NOMO-1 treated with dmso at 0.1 percent for 144 hours (cell line): ENCODE results near the gene LEF1.

Experiments used
- DNase-seq: peaks from one replicate; lab custom pipeline; 2025; ENCODE audit not compliant: unreplicated experiment; lab: John Stamatoyannopoulos, UW

The LEF1 gene

DNA sequence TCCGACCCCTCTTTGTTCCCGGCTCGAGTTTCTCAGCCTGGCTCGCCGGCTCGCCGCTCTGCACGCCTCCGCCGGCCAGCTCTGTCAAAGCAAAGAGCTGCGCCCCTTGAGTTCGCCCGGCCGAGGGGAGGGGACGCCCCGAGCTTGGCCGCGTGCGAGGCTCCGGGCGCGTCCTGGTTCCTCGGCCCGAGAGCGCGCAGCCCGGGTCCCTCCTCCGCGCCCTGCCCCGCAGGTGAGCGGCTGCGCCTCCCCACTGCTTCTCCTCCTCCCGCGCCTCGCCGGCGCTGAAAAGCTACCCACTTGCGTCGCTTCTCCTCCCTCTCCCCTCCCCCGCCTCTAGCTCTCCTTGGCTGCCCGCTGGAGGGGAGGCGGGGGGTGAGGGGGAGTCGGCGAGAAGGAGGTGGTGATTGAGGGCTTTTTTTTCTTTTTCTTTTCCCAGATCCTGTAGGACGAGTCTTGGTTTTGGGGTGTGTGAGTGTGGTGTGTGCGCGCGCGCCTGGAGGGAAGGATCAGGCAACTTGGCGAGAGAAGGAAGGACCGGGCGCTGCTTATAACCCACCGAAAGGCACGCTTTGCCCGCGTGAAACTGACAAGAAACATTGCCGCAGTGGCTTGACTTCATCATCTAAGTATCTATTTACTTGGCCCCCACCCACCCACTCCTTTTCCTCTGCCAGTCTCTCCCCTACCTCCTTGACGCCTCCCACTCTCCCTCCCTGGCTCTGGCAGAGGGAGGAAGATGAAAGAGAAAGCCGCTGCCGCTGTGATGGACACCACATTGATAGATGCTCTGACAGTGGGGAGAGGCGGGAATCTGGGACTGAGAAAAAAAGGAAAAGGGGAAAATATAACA, at the start of gene LEF1:
Gene LEF1, minus strand, starts transcription at position 262 of the 853 bp plus-strand sequence. CDS start 1,165 bp downstream, outside the sequence.
- DNase-seq: no peak

DNA sequence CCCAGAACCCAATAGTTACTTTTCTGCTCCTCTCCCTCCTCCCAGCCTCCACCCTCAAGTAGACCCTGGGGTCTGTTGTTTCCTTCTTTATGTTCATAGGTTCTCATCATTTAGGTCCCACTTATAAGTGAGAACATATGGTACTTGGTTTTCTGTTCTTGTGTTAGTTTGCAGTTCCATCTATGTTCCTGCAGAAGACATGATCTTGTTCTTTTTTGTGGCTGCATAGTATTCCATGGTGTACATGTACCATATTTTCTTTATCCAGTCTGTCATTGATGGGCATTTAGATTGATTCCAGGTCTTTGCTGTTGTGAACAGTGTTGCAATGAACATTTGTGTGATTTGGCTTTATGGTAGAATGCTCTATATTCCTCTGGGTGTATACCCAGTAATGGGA, 47.8 kb upstream of the LEF1 start:
- DNase-seq: no peak

DNA sequence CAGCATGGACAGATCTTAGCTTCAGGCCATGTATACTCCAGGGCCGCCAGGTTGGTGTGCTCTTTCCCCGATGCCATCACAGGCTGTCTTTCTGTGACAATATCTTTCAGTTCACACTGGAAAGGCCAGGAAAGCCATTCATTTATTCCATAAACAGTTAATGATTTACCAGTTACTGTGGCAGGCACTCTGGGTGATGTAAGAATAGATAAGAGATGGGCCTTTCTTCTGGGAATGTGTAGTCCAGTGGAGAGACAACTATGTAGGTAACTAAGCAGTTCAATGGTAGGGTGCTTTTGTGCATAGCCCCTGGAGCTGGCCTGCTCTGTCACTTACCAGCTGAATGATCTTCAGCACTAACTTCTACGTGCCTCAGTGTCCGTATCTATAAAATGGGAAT, 46.3 kb upstream of the LEF1 start:
- DNase-seq: no peak

DNA sequence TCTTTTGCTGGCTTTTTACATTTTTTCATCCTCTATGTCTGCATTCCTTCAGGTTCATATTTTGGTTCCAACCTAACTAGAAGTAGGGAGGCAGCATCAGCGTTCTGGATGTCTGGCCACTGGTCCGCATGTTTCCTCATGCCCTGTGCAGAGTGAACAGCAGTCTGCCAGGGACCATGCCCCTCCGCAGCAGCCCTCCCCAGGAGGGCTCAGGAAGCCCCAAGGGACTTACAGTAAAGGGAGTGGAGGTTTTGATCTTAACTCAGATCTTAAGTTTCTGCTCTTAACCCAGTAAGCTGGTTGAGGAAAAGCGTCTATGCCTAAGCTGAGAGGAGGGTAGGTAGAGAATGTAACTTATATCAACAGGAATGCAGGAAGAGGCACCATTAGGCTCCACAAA, 45.0 kb upstream of the LEF1 start:
- no peak for DNase-seq

- no peak for DNase-seq
Observed at GRCh38 chr4:108213308-108213707, 44.6 kb upstream of the LEF1 start.

- DNase-seq: no peak
Observed at GRCh38 chr4:108210989-108211835, 42.5 kb upstream of the LEF1 start.

DNA sequence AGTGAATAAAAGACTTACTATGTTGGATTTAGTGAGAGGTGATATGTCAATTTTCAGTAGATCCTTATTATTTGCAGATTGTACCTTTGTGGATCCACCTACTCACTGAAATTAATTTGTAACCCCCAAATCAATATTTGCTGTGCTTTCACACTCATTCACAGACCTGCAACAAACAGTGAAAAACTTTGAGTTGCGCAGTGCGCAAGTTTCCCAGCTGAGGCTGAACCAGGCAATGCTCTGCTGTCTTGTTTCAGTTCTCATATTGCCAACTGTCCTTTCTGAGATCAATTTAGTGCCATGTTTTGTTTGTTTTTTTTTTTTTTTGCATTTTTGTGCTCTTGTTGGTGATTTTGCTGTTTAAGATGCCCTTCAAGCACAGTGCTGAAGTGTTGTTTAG, 40.8 kb upstream of the LEF1 start:
- DNase-seq: no peak

- no peak for DNase-seq
Observed at GRCh38 chr4:108205859-108206258, 37.1 kb upstream of the LEF1 start.

GRCh38 chr4:108204518-108204917, 35.8 kb upstream of the LEF1 start:
- no peak for DNase-seq

- no peak for DNase-seq
Observed at GRCh38 chr4:108203377-108203776, 34.6 kb upstream of the LEF1 start.

DNA sequence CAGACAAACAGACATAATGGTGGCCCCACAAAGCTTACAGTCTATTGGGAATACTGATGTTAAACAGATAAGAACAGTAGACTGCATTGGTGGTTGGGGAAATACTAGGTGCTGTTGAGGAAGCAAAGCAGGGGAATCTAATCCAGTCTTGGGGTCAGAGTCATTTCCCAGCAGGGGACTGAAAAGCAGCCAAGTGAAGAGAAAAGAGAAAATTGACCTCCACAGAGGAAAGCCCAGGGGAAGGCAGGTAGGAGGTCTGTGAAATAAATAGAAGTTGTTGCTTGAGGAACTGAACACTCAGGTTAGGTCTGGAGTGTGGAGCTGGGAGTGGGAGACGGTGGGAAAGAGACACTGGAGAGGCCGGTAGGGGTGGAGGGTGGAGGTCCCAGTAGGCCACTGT, 33.0 kb upstream of the LEF1 start:
- no peak for DNase-seq

DNA sequence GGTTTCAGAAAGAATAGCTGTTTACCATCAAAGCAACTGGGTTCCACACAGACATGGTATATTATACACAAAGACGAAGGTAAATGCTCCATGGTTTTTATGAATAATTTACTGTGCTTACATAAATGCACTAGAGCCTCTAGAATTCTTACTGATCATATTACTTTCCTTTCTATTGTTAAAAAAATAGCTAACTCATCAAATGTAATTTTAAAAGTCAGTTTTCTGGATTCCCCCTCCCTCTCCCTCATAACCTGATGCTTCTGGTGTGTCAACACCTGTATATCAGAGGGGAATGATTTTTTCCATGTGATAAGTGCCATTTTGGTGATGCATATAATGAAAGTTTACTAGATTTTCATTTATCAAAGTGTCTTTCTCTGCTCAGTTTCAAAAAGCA, 31.1 kb upstream of the LEF1 start:
- DNase-seq: no peak

DNA sequence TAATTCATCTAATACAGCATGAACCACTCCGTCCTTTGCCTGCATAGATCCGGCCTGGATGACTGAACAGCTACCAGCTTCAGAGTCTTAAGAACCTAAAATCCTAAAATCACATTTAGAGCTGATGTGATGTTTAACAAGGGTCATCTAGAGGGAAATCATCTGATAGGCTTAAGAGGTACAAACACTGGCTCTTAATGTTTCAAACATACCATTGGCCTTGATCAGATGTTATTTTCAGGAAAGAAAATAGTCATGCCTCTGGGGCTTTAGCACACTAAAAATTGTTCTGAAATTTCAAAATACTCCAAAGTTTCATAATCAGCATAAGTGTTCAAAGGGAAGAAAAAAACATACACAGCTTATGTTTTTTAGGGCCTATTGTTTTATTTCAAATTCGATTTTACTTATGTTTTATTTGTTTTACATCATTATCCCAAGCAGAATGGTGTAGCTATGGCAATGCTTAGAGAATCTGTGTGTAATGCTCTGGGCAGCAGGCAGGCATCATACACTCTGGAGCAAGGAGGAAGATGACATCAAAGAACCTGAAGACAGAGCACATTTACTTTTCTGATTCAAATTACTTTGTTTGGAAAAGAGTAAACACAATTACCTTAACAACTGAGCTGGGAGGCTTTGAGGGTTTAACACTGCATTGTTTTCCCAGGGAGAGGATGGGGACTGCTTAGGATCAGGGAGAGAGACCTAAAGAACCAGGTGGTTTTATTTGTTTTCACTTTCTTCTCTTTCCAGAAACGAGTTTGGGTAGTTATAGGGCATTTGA, 25.3 kb upstream of the LEF1 start:
- DNase-seq: no peak

- DNase-seq: no peak
Observed at GRCh38 chr4:108192935-108193334, 24.2 kb upstream of the LEF1 start.

DNA sequence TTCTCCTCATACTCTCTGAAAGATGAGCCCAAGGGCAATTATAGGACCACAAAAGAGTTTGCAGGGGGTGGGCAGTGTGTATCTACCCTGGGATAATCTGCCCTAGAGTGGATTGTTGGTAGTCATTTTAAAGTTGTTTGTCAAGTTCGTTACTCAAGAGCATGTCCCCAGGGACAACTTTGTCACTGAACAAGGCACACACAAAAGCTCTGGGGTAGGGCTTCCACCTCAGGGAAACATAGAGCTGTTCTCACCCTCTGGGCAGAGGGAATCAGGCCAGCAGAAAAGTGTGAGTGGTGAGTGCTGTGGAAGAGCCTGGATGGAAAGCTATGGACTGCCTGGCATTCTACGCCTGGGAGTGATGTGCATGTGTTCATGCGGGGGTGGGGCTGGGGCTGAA, 23.3 kb upstream of the LEF1 start:
- no peak for DNase-seq

GRCh38 chr4:108191269-108191914, 22.7 kb upstream of the LEF1 start:
- DNase-seq: no peak

DNA sequence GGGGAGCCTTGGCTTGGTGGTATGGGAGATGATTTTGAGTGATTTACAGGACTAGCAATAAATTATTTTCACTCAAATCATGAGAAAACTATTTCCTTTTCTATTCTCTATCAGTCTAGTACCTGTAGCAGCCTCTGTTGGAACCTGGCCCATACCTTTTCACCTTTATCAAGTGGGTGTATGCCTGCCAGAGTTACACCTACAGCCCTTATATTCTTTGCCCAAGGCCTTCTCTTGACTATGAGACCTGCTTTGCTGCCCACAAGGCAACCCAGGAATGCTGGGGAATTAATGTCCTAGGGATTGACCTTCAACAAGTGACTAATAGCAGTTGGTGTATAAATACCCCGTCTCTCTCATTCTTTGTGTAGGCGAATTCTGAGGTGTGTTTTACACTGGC, 20.0 kb upstream of the LEF1 start:
- DNase-seq: no peak

DNA sequence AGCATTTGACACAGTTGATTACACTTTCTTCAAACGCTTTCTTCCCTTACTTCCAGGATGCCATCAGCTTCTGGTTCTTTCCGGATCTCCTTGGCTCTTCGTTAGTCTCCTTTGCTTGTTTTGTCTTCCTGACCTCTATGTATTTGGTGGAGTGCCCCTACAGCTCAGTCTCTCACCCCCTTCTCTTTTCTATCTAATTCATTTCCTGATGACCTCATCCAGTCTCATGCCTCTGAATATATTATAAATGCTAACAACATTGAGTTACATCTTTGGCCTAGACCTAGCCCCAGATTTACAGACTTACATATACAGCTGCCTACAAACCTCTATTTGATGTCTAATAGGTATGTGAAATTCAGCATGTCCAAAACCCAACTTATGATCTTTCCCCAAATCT, 16.5 kb upstream of the LEF1 start:
- no peak for DNase-seq

DNA sequence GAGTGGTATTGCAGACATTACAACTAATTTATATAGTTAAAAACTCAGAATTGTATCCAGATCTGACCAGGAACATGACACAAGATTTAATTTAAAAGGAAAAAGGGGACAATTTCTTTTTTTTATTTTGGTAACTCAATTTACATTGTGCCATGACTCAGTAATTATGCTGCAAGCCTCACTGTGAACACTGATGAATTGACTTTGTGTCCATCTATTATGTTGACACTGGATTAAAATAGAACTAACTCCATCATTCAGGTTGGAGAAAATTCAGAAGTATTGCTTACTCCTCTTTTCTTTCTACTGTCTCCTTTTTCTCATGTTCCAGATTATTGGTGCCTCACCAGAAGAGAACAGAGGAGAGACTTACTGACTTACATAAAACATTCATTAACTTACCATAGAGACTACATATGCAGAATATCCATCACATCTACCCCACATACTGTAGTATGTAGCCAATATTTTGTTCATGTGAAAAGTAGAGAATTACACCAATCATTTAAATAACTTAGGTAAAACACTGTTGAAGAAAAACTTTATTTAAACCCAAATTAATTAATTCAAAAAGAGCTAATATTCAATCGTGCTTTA, 15.8 kb upstream of the LEF1 start:
- no peak for DNase-seq

DNA sequence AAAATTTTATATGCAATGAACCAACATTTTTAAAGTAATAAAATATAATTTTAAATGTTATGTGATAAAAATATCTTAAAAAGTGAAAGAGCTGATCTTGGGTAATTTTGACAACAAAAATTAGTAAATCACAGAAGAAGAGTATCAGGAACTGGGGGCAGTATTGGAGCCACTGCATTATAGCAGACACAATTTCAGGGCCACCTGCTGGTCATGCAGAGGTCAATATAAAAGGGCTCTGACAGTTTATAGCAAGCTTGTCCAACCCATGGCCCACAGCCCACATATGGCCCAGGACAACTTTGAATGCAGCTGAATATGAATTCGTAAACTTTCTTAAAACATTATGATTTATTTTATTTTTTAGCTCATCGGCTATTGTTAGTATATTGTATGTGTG, 13.0 kb upstream of the LEF1 start:
- DNase-seq: no peak

DNA sequence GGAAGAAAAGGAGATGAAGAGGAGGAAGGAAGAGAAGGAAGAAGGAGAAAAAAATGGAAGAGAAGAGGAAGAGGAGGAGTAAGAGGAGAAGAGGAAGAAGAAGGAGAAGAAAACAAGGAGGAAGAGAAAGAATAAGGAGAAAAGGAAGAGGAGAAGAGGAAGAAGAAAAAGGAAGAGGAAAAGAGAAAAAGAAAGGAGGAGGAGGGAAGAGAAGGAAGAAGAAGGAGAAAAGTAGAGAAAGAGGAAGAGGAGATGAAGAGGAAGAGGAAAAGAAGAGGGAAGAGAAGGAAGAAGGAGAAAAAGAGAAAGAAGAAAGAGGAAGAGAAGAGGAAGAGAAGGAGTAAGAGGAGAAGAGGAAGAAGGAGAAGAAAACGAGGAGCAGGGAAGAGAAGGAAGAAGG, 11.8 kb upstream of the LEF1 start:
- no peak for DNase-seq
